ENCODE results near the gene KBTBD8. TPM values are rescaled to one million over a fixed set of nuclear protein-coding genes. Genes with fewer than 3 reads are reported as not detected.
A peak's percentile ranks its signal among the peaks of the same experiment; 100 is the strongest.

KBTBD8 gene, protein sequence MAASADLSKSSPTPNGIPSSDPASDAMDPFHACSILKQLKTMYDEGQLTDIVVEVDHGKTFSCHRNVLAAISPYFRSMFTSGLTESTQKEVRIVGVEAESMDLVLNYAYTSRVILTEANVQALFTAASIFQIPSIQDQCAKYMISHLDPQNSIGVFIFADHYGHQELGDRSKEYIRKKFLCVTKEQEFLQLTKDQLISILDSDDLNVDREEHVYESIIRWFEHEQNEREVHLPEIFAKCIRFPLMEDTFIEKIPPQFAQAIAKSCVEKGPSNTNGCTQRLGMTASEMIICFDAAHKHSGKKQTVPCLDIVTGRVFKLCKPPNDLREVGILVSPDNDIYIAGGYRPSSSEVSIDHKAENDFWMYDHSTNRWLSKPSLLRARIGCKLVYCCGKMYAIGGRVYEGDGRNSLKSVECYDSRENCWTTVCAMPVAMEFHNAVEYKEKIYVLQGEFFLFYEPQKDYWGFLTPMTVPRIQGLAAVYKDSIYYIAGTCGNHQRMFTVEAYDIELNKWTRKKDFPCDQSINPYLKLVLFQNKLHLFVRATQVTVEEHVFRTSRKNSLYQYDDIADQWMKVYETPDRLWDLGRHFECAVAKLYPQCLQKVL
- total RNA-seq (2022) = 1.7 and 4.3 TPM in 2 replicates
- percentile 65 among the genes with signal in this experiment for Bru-seq, nascent RNA
- percentile 46 among the genes with signal in this experiment for BruChase-seq, experiment 1, labeled RNA remaining after a 6-hour chase
- percentile 60 among the genes with signal in this experiment for BruChase-seq, experiment 2, labeled RNA remaining after a 2-hour chase
- long read RNA-seq, full-length matches to known transcripts = 2 of 3 reads
- long read RNA-seq, partial matches to known transcripts = 0 of 3 reads
- long read RNA-seq, other reads (novel, unspliced or antisense) = 1 of 3 reads

DNA sequence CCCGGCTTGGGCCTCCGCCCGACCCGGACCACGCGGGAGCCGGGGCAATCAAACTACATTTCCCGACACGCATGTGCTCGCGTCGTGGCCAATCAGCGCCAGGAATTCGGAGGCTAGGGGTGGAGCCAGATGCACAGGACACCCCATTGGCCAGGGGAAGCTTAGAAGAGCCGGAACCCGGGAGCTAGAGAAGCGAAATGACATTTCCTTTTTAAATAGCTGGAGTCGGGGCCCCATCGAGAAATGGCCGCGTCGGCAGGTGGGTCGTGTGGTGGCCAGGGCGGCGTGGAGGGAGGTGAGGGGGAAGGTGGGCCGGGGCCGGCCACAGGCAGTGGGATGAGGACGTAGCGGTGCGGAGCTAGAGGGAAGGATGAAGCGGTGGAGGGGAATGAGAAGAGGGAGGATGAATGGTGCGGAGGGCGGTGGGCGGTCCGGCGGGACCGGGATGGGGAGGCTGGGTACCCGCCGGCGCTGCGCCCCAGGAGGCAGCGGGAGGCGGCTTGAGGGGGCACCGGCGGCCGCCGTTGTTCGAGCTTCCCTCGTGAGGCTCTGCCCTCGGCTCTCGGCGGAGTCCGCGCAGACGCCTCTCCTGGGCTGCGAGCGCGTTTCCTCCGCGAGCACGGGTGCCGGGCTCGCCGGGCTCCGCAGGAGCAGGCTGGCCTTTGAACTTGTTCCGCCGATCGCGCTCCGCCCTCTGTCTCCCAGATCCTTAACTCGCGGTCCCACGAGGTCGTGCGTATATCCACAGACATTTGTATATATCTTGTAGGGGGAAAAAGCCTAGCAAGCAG lies at the start of gene KBTBD8:
TSS of gene KBTBD8 (plus strand) at position 195 of the 791 bp plus-strand sequence. CDS start at position 244, 49 bp downstream.
- BruUV-seq (replicated peaks) = no TSS peak
- Mint-ChIP-seq H3K9me3 (ENCODE audit: unreplicated experiment) (no peaks in the 10 kb centered on the region), H3K4me1 (ENCODE audit: insufficient read depth, unreplicated experiment) (peaks cover 7% of the 10 kb centered on the region), H3K27ac (ENCODE audit: low read depth, unreplicated experiment) (peak within 1 kb of the TSS; percentile 44), H3K36me3 (ENCODE audit: insufficient read depth, unreplicated experiment) (no peaks in the 10 kb centered on the region), H3K4me3 (ENCODE audit: unreplicated experiment) (peak within 1 kb of the TSS; percentile 80), H3K27me3 (ENCODE audit: insufficient read depth, unreplicated experiment) (peaks cover 17% of the 10 kb centered on the region)
- TF ChIP-seq, protein P1, sequence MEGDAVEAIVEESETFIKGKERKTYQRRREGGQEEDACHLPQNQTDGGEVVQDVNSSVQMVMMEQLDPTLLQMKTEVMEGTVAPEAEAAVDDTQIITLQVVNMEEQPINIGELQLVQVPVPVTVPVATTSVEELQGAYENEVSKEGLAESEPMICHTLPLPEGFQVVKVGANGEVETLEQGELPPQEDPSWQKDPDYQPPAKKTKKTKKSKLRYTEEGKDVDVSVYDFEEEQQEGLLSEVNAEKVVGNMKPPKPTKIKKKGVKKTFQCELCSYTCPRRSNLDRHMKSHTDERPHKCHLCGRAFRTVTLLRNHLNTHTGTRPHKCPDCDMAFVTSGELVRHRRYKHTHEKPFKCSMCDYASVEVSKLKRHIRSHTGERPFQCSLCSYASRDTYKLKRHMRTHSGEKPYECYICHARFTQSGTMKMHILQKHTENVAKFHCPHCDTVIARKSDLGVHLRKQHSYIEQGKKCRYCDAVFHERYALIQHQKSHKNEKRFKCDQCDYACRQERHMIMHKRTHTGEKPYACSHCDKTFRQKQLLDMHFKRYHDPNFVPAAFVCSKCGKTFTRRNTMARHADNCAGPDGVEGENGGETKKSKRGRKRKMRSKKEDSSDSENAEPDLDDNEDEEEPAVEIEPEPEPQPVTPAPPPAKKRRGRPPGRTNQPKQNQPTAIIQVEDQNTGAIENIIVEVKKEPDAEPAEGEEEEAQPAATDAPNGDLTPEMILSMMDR (IDR thresholded peaks at IDR 0.05; ENCODE audit: unreplicated experiment) = no peak
- ChIA-PET POLR2A (interaction anchor here (0.6 to 1.5 kb wide), 7 partner anchors 10 to 636 kb away, joined by 3 to 7 read pairs (median 3); no protein-coding TSS in a partner anchor), CTCF (interaction anchor here (0.7 to 1.3 kb wide), 6 partner anchors 26 to 382 kb away, joined by 3 to 5 read pairs (median 3); no protein-coding TSS in a partner anchor)
- intact Hi-C loops (cut with micrococcal nuclease) = loop anchor here (5.0 kb wide), 1 partner anchor 649 kb away; no protein-coding TSS in a partner anchor
- DNase-seq (ENCODE audit: unreplicated experiment) = peak; percentile 99

DNA sequence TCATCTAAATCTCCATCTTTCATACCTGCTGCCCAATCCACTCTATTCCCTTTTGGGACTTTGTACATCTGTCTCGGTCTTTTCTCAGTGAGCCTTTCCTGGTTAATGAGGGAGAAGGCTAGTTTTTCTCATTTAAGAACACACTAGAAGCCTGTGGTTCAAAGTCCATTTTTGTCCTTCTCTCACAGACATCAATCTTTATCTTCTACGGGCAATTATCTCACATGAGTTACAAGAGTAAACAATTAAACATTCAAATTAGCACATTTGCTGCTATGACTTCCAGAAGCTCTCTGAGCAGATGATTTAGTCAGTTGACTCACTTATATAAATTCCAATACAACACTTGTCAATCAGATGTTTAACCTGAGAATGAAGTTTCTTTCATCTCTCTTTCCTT lies 49.3 kb upstream of the KBTBD8 start:
- DNase-seq (ENCODE audit: unreplicated experiment) = no peak
- BruUV-seq (replicated peaks) = no TSS peak
- no peak overlapping the region for H3K4me3 Mint-ChIP-seq (ENCODE audit: unreplicated experiment)
- CTCF ChIA-PET = interaction anchor here (1.3 kb wide), 1 partner anchor 10 kb away, joined by 5 read pairs; no protein-coding TSS in a partner anchor
- no peaks in the 10 kb centered on the region for H3K9me3 Mint-ChIP-seq (ENCODE audit: unreplicated experiment)
- H3K36me3 Mint-ChIP-seq (ENCODE audit: insufficient read depth, unreplicated experiment) = no peaks in the 10 kb centered on the region
- no peaks in the 10 kb centered on the region for H3K4me1 Mint-ChIP-seq (ENCODE audit: insufficient read depth, unreplicated experiment)
- H3K27me3 Mint-ChIP-seq (ENCODE audit: insufficient read depth, unreplicated experiment) = peaks cover 34% of the 10 kb centered on the region
- H3K27ac Mint-ChIP-seq (ENCODE audit: low read depth, unreplicated experiment) = no peak overlapping the region
- TF ChIP-seq, protein P1 (IDR thresholded peaks at IDR 0.05; ENCODE audit: unreplicated experiment) = no peak
- intact Hi-C loops (cut with micrococcal nuclease) = no loop called here
- POLR2A ChIA-PET = no interaction called here

DNA sequence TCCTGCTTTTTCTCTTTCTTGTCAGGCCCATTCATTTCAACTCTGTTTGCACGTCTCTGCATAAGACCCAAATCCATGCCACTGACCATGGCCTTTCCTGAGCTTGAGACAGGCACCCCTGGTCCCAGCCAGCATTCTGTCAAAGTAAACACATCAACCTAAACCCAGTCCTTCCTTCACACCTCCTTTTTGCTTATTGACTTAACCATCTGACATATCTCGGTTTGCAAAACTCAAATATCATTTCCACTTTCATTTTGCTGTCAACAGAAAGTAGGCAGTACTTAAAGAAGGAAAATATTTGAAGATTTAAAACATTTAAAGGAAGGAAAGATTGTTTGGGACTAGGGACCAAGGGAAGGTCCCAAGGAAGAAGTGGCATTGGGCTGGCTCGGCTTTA lies 48.2 kb upstream of the KBTBD8 start:
- Mint-ChIP-seq H3K27me3 (ENCODE audit: insufficient read depth, unreplicated experiment) (peaks cover 34% of the 10 kb centered on the region), H3K9me3 (ENCODE audit: unreplicated experiment) (no peaks in the 10 kb centered on the region), H3K4me1 (ENCODE audit: insufficient read depth, unreplicated experiment) (no peaks in the 10 kb centered on the region), H3K27ac (ENCODE audit: low read depth, unreplicated experiment) (no peak overlapping the region), H3K4me3 (ENCODE audit: unreplicated experiment) (no peak overlapping the region), H3K36me3 (ENCODE audit: insufficient read depth, unreplicated experiment) (no peaks in the 10 kb centered on the region)
- intact Hi-C loops (cut with micrococcal nuclease) = no loop called here
- ChIA-PET POLR2A (no interaction called here), CTCF (interaction anchor here (1.3 kb wide), 1 partner anchor 11 kb away, joined by 5 read pairs; no protein-coding TSS in a partner anchor)
- DNase-seq (ENCODE audit: unreplicated experiment) = no peak
- TF ChIP-seq, protein P1 (IDR thresholded peaks at IDR 0.05; ENCODE audit: unreplicated experiment) = no peak
- BruUV-seq (replicated peaks) = no TSS peak

Data from MCF 10A (cell line).